ENCODE measurements around the gene LOX.

The LOX gene

GRCh38 chr5:122078116-122079110 lies at the start of gene LOX:
LOX (minus strand) TSS chr5:122078259; CDS start chr5:122077985, 274 bp downstream.
- DNase-seq (ENCODE audit: low read depth in 2 of 2): no peak

GRCh38 chr5:122126756-122127321 lies 48.8 kb upstream of the LOX start:
- no peak for DNase-seq (ENCODE audit: low read depth in 2 of 2)

GRCh38 chr5:122126177-122126755 lies 48.2 kb upstream of the LOX start:
- DNase-seq (ENCODE audit: low read depth in 2 of 2): no peak

DNA sequence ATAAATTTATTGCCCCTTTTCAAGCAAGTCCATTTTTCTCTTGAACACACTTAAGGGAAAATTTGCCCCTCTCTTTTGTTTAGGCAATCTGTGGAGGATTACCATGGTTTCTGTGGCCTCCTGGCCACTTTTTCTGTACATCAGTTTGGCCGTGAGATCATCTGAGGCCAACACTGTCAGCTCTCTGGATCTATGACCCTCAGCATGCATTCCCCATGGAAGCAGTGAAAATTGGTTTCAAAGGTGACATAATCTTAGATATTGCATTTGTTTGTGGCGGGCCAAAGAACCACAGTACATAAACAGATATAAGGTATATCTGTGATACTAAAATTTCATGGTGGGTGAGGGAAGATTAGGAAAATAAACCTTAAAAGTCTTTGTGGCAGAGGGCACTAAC lies 46.7 kb upstream of the LOX start:
- no peak for DNase-seq (ENCODE audit: low read depth in 2 of 2)

DNA sequence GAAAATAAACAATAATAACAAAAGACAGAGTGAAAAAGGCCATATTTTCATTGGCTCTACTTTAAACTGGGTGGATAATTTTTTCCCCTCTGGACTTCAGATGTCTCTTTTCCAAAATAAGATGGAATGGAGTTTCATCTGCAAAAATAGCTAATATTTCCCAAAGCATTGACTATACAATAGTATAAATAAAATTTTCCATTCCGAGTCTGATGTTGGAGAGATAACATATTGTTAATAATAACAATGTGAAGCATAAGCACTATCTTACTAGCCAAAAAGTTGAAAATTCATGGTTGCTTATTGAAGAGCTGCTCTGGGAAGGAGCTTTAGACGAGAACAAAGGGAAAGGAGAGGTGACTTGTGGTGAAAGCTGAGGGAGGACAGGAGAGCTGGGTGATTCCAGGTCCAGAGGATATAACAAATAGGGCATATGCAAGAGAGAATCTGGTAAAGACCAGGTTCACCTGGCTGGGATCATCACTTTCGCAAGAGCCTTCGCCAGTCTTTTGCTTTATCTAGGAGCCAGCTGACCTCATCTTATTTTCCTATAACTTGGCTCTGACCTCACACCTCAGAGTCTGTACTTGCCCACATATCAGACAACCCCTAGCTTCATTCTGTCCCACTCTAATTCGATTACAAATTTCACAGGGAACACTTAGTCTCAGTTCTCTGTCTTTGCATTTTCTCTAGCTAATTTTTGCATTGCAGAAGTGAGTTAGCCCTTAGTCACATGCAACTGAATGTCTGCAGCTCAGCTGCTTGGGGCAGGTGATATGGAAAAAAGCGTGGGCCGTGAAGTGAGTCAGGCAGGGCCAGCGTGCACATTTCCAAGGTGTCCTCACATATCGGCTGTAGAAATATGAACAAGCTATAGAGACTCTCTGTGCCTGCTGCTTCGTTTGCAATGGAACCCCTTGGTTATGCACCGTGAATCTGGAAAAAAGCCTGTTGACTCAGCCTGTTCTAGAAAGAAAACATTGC lies 43.7 kb upstream of the LOX start:
- no peak for DNase-seq (ENCODE audit: low read depth in 2 of 2)

DNA sequence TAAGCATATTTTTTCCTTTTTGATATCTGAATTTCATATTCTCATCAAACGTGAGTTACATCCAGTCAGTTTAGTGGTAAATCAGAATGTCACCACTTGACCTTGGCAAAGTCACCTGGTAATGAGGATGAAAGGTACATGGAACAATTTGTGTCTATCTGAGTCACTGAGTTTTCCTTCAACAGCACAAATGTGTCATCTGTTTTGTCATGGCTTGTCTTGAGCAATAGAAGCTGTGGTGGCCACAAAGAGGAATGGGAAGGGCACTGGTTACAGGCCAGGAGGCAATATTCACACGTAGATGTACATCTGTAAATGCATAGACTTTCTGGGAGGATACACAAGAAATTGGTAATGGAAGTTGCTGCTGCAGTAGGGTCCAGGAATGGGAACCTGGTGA lies 42.9 kb upstream of the LOX start:
- DNase-seq (ENCODE audit: low read depth in 2 of 2): no peak

DNA sequence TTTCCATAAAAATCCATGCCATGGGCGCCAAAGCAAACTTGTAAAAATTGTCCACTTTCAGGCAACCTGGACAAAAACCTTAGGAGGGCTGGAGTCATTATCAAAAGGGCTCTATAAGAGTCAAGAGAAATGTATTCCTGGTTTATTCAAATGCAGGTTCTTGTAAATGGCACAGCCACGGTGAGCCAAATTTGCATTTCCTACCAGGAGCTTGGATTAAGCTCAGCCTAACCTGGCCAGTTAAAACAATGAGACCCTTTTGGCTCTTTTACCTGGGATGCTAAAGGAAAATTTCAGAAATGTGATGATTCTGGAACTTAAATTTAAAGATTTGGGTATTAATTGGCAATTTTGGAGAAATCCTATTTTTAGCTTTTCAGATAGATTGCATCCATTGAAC lies 42.4 kb upstream of the LOX start:
- no peak for DNase-seq (ENCODE audit: low read depth in 2 of 2)

DNA sequence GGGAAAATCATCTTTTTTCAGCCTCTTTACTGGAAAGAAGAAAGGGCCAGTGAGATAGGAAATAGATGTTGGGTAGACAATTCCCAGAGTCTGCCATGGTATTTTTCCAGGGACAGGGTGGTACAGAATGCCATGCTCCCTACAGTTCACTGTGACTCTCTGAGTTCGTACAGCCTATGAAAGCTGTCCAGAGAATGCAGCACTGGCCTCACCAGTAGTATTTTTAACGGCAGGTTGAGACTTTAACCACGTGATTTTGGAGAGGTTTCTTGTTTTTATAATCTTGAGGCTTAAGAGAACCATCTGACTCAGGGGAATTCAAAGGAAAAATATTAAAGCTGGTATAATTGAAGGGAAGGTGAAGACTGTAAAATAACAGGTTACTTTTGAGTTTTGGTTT lies 41.1 kb upstream of the LOX start:
- no peak for DNase-seq (ENCODE audit: low read depth in 2 of 2)

GRCh38 chr5:122118356-122118948 lies 40.4 kb upstream of the LOX start:
- DNase-seq (ENCODE audit: low read depth in 2 of 2): no peak

- DNase-seq (ENCODE audit: low read depth in 2 of 2): no peak
Observed at GRCh38 chr5:122114501-122114900, 36.4 kb upstream of the LOX start.

- no peak for DNase-seq (ENCODE audit: low read depth in 2 of 2)
Observed at GRCh38 chr5:122112733-122113558, 34.9 kb upstream of the LOX start.

- DNase-seq (ENCODE audit: low read depth in 2 of 2): no peak
Observed at GRCh38 chr5:122112063-122112462, 34.0 kb upstream of the LOX start.

DNA sequence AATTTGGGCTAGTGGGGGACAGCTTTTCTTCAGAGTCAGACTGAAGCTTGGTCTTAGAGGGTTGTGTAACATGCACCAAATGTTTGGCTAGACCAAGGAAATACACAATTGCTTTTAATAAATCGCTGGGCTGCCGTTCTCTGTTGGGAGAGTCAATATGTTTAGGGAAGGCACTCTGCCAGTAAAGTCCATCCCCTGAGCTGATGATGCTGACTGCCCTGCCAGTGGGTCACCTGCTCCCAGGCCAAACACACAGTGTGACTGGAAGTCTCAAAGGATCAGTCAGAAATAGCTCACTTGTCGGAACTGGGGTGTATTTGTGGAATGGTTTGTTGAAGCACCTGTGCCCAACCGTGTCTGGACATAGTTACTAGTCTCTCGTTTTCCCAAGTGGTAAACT lies 33.4 kb upstream of the LOX start:
- DNase-seq (ENCODE audit: low read depth in 2 of 2): no peak

- DNase-seq (ENCODE audit: low read depth in 2 of 2): no peak
Observed at GRCh38 chr5:122110987-122111386, 32.9 kb upstream of the LOX start.

- DNase-seq (ENCODE audit: low read depth in 2 of 2): no peak
Observed at GRCh38 chr5:122107016-122107415, 29.0 kb upstream of the LOX start.

GRCh38 chr5:122105909-122106308 lies 27.9 kb upstream of the LOX start:
- no peak for DNase-seq (ENCODE audit: low read depth in 2 of 2)

DNA sequence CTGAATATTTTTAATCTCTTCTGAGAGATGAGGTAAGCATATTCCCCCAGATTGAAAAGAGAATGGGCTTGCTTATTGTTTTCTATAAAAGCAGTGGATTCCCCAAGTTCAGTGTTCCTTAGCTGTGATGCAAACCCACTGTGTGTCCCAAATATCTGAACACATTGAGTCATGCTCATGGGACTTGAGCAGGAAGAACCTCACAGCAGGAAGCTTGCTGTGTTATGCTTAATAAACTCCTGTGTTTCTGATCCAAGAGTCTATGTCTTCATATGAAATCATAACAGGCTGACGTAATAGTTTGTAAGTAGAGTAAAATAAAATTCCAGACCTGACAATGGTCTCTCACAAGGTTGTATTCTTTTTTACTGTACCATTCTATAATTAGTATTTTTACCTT lies 24.8 kb upstream of the LOX start:
- DNase-seq (ENCODE audit: low read depth in 2 of 2): no peak

GRCh38 chr5:122101636-122102285 lies 23.7 kb upstream of the LOX start:
- DNase-seq (ENCODE audit: low read depth in 2 of 2): no peak

GRCh38 chr5:122099060-122099790 lies 21.2 kb upstream of the LOX start:
- DNase-seq (ENCODE audit: low read depth in 2 of 2): no peak
